GM21515 (cell line): Measurements from ENCODE around the gene PLXDC1.

ENCODE experiments used
- ATAC-seq: cut with Tn5 transposase; IDR thresholded peaks from one replicate; pipeline ENCODE4 v1.9.1; 2021; ENCODE audit not compliant: unreplicated experiment

PLXDC1 gene

GRCh38 chr17:39151150-39151942 lies at the start of gene PLXDC1:
TSS of gene PLXDC1 (minus strand) at chr17:39151637. CDS start at chr17:39151437, 200 bp downstream.
- no peak for ATAC-seq

GRCh38 chr17:39200957-39201510 lies 49.6 kb upstream of the PLXDC1 start:
- no peak for ATAC-seq

GRCh38 chr17:39200070-39200879 lies 48.8 kb upstream of the PLXDC1 start, which contains the start of gene RPL19:
TSS of gene RPL19 (plus strand) at chr17:39200283. CDS start at chr17:39200345, 62 bp downstream.
- peak; percentile 50 for ATAC-seq

- peak; percentile 49 for ATAC-seq
Observed at GRCh38 chr17:39199820-39200069, 48.3 kb upstream of the PLXDC1 start.

- no peak for ATAC-seq
Observed at GRCh38 chr17:39198186-39198566, 46.7 kb upstream of the PLXDC1 start.

GRCh38 chr17:39197380-39198185 lies 46.1 kb upstream of the PLXDC1 start, which contains the start of gene CACNB1:
TSS of gene CACNB1 (minus strand) at chr17:39197669. CDS start at chr17:39197495, 174 bp downstream.
- no peak for ATAC-seq

- no peak for ATAC-seq
Observed at GRCh38 chr17:39196808-39197291, 45.4 kb upstream of the PLXDC1 start.

GRCh38 chr17:39196241-39196807 lies 44.9 kb upstream of the PLXDC1 start:
- no peak for ATAC-seq

- no peak for ATAC-seq
Observed at GRCh38 chr17:39195568-39196160, 44.2 kb upstream of the PLXDC1 start.

GRCh38 chr17:39194985-39195524 lies 43.6 kb upstream of the PLXDC1 start:
- ATAC-seq: no peak

GRCh38 chr17:39194089-39194984 lies 42.9 kb upstream of the PLXDC1 start:
- no peak for ATAC-seq

GRCh38 chr17:39193346-39193745 lies 41.9 kb upstream of the PLXDC1 start:
- no peak for ATAC-seq

- ATAC-seq: no peak
Observed at GRCh38 chr17:39192901-39193300, 41.5 kb upstream of the PLXDC1 start.

GRCh38 chr17:39191750-39192510 lies 40.5 kb upstream of the PLXDC1 start:
- ATAC-seq: no peak

GRCh38 chr17:39187152-39187830 lies 35.9 kb upstream of the PLXDC1 start:
- no peak for ATAC-seq

GRCh38 chr17:39186481-39187002 lies 35.1 kb upstream of the PLXDC1 start:
- ATAC-seq: no peak

GRCh38 chr17:39183720-39184119 lies 32.3 kb upstream of the PLXDC1 start:
- ATAC-seq: no peak
